GM19043 (cell line): ENCODE measurements around the gene HOXB1.
"Not testable (repeated sequence)": the region's sequence is repeated elsewhere in the genome, so short reads cannot be mapped to it uniquely, and the experiment has no call there.

ENCODE experiments used
- ATAC-seq: cut with Tn5 transposase; IDR thresholded peaks from one replicate; pipeline ENCODE4 v1.9.1; 2021; ENCODE audit warnings: low read depth; ENCODE audit not compliant: unreplicated experiment

Gene HOXB1

DNA sequence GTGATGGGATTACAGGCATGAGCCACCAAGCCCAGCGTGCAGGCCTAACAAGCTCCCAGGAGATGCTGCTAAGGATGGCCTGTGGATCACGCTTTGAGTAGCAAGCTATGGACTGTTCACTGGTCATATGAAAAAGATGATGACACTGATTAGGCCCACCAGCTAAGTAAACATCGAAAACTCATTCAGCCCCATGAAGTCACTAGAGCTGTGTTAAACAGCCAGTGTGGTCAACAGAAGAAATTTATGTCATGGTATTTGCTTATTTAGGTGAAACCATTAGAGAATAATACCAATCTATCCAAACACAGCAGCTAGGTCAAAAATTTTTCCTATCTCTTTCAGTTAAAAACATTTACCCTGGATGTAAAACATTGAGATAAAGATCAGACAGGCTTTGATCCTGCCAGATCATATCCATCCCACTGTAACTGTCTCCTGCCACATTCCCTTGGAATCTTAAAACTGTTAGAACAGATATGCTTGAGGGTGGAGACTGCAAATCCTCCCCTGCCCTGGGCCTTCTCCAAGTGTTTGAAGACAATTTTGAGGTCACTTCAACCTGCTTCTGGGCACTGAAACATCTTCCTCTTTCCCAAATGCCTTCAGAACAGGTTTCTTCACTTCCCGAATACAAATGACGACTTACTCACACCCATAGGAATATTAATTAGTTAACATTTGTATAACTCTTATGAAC lies 30.9 kb downstream of the HOXB1 start:
- ATAC-seq: no peak

DNA sequence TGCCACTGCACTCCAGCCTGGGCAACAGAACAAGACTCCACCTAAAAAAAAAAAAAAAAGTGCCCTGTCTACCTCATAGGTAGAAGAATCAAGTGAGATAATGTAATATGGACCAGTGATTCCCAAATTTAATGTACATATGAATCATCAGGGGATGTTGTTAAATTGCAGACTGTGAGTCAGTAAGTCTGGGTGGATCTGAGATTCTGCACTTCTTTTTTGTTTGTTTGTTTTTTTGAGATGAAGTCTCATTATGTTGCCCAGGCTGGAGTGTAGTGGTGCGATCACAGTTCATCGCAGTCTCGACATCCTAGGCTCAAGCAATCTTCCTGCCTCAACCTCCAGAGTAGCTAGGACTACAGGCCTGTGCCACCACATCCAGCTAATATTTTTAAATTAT lies 31.6 kb downstream of the HOXB1 start:
- no peak for ATAC-seq

GRCh38 chr17:48498164-48498850 lies 32.5 kb downstream of the HOXB1 start:
- ATAC-seq: no peak

DNA sequence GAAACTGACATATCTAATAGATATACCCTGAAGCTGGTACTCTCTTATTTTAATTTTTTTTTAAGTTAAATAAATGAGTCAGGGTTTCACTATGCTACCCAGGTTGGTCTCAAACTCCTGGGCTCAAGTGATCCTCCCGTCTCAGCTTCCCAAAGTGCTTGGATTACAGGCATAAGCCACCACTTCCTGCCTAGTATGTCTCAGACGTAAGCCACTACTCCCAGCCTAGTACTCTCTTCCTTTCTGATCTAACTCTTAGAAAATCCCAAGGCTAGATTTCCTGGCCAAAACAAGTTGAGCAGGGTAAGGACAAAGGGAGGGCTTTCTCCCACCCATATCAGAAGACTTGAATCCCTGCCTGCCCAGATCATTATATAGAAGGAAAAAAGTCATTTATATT lies 33.7 kb downstream of the HOXB1 start:
- no peak for ATAC-seq

DNA sequence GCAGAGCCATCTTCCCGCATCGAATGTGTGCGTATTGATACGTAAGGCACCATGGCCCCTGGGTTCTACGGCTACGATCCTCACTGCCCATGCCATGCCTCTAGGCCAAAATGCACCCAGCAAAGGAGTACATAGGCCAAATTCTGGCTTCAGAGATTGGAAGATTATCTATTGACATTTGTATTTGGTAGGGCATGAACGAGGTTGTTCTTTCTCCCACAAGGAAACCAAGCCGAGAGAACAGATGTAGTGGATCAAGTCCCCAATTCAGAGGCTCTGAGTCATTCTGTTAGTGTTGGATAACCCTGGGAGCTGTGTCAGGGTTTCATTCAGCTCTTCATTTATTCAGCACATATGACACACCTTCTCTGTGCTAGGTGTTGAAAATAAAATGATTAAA lies 36.5 kb downstream of the HOXB1 start:
- ATAC-seq: no peak

GRCh38 chr17:48492401-48493298 lies 38.2 kb downstream of the HOXB1 start:
- ATAC-seq: no peak

GRCh38 chr17:48491527-48492273 lies 39.1 kb downstream of the HOXB1 start:
- no peak for ATAC-seq

- no peak for ATAC-seq
Observed at GRCh38 chr17:48490451-48490892, 40.3 kb downstream of the HOXB1 start.

GRCh38 chr17:48489781-48490180 lies 41.0 kb downstream of the HOXB1 start:
- ATAC-seq: no peak

DNA sequence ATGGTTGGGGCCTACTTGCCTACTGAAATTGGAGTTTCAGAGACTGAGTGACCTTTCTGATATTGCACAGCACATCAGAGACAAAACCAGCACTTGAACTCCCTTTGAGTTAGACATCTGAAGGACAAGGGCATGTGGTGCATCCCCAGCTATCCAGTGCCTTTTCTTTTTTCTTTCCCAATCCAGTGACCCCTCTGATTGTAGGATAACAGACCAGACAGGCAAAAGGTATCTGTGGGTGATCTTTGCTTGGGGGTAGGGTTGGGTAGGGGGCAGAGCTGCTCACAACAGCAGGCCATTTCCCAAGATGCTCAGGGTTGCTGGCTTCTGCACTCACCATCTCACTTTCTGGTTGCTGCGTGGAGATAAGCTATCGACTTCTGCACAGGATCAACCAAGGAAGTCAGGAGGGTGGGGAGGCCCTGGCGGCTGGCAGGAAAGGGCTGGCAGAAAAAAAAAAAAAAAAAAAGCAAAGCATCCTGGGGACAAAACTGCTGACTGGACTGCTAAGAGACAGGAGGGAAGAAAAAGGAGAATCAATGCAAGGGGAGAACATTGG lies 42.2 kb downstream of the HOXB1 start:
- ATAC-seq: no peak

- no peak for ATAC-seq
Observed at GRCh38 chr17:48487221-48487620, 43.6 kb downstream of the HOXB1 start.

DNA sequence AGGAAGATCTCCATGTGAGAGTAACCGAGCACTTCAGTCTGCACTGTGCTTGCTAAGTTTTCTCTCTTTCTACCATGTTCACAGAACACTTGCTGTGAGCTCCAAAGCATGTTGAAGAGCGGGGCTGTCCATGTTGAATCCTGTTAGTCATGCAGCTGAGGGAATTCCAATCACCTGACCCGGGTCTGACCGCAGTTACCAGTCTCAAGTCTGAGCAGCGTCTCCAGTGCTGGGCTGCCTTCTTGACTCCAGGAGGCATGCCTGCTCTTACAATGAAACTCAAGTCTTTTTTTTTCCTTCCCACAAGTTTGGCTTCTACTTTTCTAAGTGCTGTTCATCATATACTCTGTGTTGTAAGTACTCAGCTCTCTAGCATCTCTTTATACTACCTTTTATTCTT lies 44.3 kb downstream of the HOXB1 start:
- ATAC-seq: no peak

DNA sequence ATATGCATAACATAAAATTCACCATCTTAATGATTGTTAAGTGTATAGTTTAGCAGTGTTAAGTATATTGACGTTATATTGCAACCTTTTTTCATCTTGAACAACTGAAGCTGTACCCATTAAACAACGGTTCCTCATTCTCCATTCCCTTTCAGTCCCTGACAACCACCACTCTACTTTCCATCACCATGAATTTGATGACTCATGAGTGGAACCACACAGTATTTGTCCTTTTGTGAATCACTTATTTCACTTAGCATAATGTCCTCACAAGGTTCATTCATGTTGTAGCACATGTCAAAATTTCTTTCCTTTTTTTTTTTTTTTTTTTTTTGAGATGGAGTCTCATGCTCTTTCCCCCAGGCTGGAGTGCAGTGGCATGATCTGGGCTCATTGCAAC lies 46.0 kb downstream of the HOXB1 start:
- no peak for ATAC-seq

DNA sequence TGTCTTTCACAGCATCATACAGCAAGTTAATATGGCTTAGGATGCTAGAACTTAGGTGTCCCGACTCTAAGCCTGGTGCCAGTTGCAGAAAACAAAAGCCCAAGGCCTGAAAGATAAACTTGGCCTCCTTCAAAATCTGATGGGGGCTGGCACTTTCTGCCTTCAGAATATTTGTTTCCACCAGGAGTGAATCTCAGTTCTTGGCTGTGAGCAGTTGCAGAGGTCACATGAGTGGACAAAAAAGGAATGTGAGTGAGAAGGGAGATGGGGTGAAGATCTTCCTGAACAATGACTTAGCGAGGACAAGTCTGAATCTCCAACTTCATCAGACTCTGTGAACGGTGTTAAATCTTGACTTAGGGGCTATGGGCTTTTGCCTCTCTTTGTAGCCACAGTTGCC lies 46.6 kb downstream of the HOXB1 start:
- no peak for ATAC-seq

- ATAC-seq: no peak
Observed at GRCh38 chr17:48483471-48484131, 47.2 kb downstream of the HOXB1 start.

DNA sequence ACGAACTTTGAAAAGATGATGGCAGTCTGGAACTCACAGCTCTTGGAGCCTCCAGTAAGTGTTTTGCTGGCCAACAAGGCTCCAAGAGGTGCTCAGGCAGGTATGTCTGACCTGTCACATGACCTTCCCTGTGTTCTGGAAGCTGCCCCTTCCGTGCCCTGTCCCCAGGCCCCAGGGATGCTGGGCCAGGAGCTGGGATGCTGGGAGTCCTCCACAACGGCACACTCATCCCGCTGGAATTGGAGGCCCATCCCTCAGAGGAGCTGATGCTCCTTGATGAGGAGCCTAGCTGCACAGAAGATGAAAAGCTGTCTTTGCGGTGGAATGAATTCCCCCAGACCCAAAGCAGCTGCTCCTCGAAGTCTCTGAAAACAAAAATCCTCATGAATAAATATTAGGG lies 47.8 kb downstream of the HOXB1 start:
- no peak for ATAC-seq

- ATAC-seq: not testable (repeated sequence)
Observed at GRCh38 chr17:48482301-48482700, 48.5 kb downstream of the HOXB1 start.

- no peak for ATAC-seq
Observed at GRCh38 chr17:48479014-48479402, 51.8 kb downstream of the HOXB1 start.
